Ishikawa (cell line): ENCODE measurements around the gene PAX2.

ENCODE experiments used
- MAX ChIP-seq: IDR thresholded peaks from 2 replicates; pipeline ENCODE4 v1.6.1; 2012
- TCF12 ChIP-seq: IDR thresholded peaks from 2 replicates; pipeline ENCODE4 v1.6.1; 2012; ENCODE audit warnings: low read depth

GRCh38 chr10:100827819-100828737 lies 82.7 kb downstream of the PAX2 start:
- TF ChIP-seq MAX: no peak; the same call in 1 of the 2 replicates
- no peak for TF ChIP-seq TCF12
